ENCODE data around the gene TPSB2. TPM values are rescaled to one million over a fixed set of nuclear protein-coding genes. Genes with fewer than 3 reads are reported as not detected.

The TPSB2 gene
- polyA plus RNA-seq, 3 donors, result not detected

GRCh38 chr16:1184980-1185379 is 45.0 kb downstream of the TPSB2 start:
- Mint-ChIP-seq H3K27me3 (ENCODE audit: low read depth in 3 of 3) (peaks cover 0 to 8% (median 7%) of the 10 kb centered on the region in 3 donors), H3K4me1 (no peaks in the 10 kb centered on the region), H3K9me3 (peaks cover 0 to 8% (median 5%) of the 10 kb centered on the region in 7 donors), H3K27ac (no peak overlapping the region), H3K4me3 (no peak overlapping the region), H3K36me3 (no peaks in the 10 kb centered on the region)
- intact Hi-C loops (cut with micrococcal nuclease), result no loop called here
- H3K36me3 ChIP-seq (replicated peaks in 1 of 2; ENCODE audit: control insufficient read depth in 1 of 2, insufficient read depth in 2 of 2, low read length in 2 of 2), result no peaks in the 10 kb centered on the region
- peaks cover 0 to 6% of the 10 kb centered on the region in 2 donors for H3K9me3 ChIP-seq (replicated peaks in 1 of 2; ENCODE audit: control insufficient read depth in 1 of 2, insufficient read depth in 1 of 2, low read length in 2 of 2)
- H4K20me1 ChIP-seq (ENCODE audit: insufficient read depth, low read length), result no peaks in the 10 kb centered on the region
- no peak for TF ChIP-seq CTCF (IDR thresholded peaks at IDR 0.05)
- H3K27ac ChIP-seq (ENCODE audit: low read depth in 1 of 2, low read length in 2 of 2), result no peak overlapping the region
- H3K4me3 ChIP-seq (replicated peaks in 1 of 3; ENCODE audit: low read depth in 2 of 3, low read length in 3 of 3), result no peak overlapping the region
- H3K4me2 ChIP-seq (replicated peaks; ENCODE audit: extremely low read depth, low read length, poor library complexity, severe bottlenecking), result no peak overlapping the region
- WGBS (ENCODE audit: insufficient coverage), result 93% methylated on average over 18 of the region's 18 CpGs
- DNase-seq, result no peak
- no peak overlapping the region for H3K9ac ChIP-seq (ENCODE audit: insufficient read depth, low read length, poor library complexity, severe bottlenecking)
- no peaks in the 10 kb centered on the region for H3K4me1 ChIP-seq (ENCODE audit: control insufficient read depth in 1 of 2, insufficient read depth in 2 of 2, low read length in 2 of 2)
- no peaks in the 10 kb centered on the region for H3K27me3 ChIP-seq (ENCODE audit: control insufficient read depth in 2 of 2, insufficient read depth in 2 of 2, low read length in 2 of 2)
- no peaks in the 10 kb centered on the region for H3K79me2 ChIP-seq (ENCODE audit: insufficient read depth, low read length)
- H2AFZ ChIP-seq (ENCODE audit: insufficient read depth, low read depth, low read length, poor library complexity, severe bottlenecking), result no peak overlapping the region

GRCh38 chr16:1184156-1184868 is 45.7 kb downstream of the TPSB2 start:
- TF ChIP-seq CTCF (IDR thresholded peaks at IDR 0.05), result no peak
- Histone ChIP-seq H3K9me3 (replicated peaks in 1 of 2; ENCODE audit: control insufficient read depth in 1 of 2, insufficient read depth in 1 of 2, low read length in 2 of 2) (peaks cover 0 to 6% of the 10 kb centered on the region in 2 donors), H3K27me3 (ENCODE audit: control insufficient read depth in 2 of 2, insufficient read depth in 2 of 2, low read length in 2 of 2) (no peaks in the 10 kb centered on the region)

More at GRCh38 chr16:1184156-1184868, 45.7 kb downstream of the TPSB2 start:
- Histone ChIP-seq H3K4me1 (ENCODE audit: control insufficient read depth in 1 of 2, insufficient read depth in 2 of 2, low read length in 2 of 2) (no peaks in the 10 kb centered on the region), H2AFZ (ENCODE audit: insufficient read depth, low read depth, low read length, poor library complexity, severe bottlenecking) (no peak overlapping the region), H4K20me1 (ENCODE audit: insufficient read depth, low read length) (no peaks in the 10 kb centered on the region), H3K79me2 (ENCODE audit: insufficient read depth, low read length) (no peaks in the 10 kb centered on the region), H3K9ac (ENCODE audit: insufficient read depth, low read length, poor library complexity, severe bottlenecking) (no peak overlapping the region), H3K4me2 (replicated peaks; ENCODE audit: extremely low read depth, low read length, poor library complexity, severe bottlenecking) (no peak overlapping the region), H3K4me3 (replicated peaks in 1 of 3; ENCODE audit: low read depth in 2 of 3, low read length in 3 of 3) (no peak overlapping the region), H3K36me3 (replicated peaks in 1 of 2; ENCODE audit: control insufficient read depth in 1 of 2, insufficient read depth in 2 of 2, low read length in 2 of 2) (no peaks in the 10 kb centered on the region), H3K27ac (ENCODE audit: low read depth in 1 of 2, low read length in 2 of 2) (no peak overlapping the region)
- Mint-ChIP-seq H3K36me3 (no peaks in the 10 kb centered on the region), H3K9me3 (peaks cover 0 to 8% (median 5%) of the 10 kb centered on the region in 7 donors), H3K27me3 (ENCODE audit: low read depth in 3 of 3) (peaks cover 0 to 8% (median 5%) of the 10 kb centered on the region in 3 donors), H3K27ac (no peak overlapping the region), H3K4me1 (no peaks in the 10 kb centered on the region), H3K4me3 (no peak overlapping the region)
- WGBS (ENCODE audit: insufficient coverage), result 93% methylated on average over 18 of the region's 26 CpGs
- no peak for DNase-seq
- intact Hi-C loops (cut with micrococcal nuclease), result no loop called here
